IPS DF 6.9 (cell line): ENCODE measurements around the gene ARHGEF10L.

Experiments
- DNase-seq: peaks from one replicate; pipeline ENCODE4 v3.0.0-alpha.2; 2013; ENCODE audit warnings: low read depth, low spot score
- H3K27ac ChIP-seq: one replicate; pipeline ENCODE4 v1.5.1; 2013; ENCODE audit warnings: low read length, control low read depth
- H3K27me3 ChIP-seq: 2 replicates; pipeline ENCODE4 v1.6.1; 2013; ENCODE audit warnings: mild to moderate bottlenecking, low read length; ENCODE audit not compliant: control insufficient read depth, insufficient read depth
- H3K36me3 ChIP-seq: 2 replicates; pipeline ENCODE4 v1.6.1; 2013; ENCODE audit warnings: low read length; ENCODE audit not compliant: control insufficient read depth, insufficient read depth
- H3K4me1 ChIP-seq: 2 replicates; pipeline ENCODE4 v1.6.1; 2013; ENCODE audit warnings: low read length; ENCODE audit not compliant: control insufficient read depth, insufficient read depth
- H3K4me3 ChIP-seq: 2 replicates; pipeline ENCODE4 v1.5.1; 2013; ENCODE audit warnings: mild to moderate bottlenecking, low read length
- H3K9me3 ChIP-seq: 2 replicates; pipeline ENCODE4 v1.6.1; 2013; ENCODE audit warnings: low read length, inconsistent platforms; ENCODE audit not compliant: control insufficient read depth, insufficient read depth
- WGBS: extraction: QIAGEN DNeasy Blood & Tissue Kit; methylation state at CpG from one replicate; pipeline ENCODE4 v1.1.7; 2013; ENCODE audit warnings: mixed read lengths, missing lambda C conversion rate; ENCODE audit not compliant: insufficient read length, insufficient coverage; 5-methylcytosine and 5-hydroxymethylcytosine counted together

ARHGEF10L gene

GRCh38 chr1:17595602-17595925 lies 56.1 kb downstream of the ARHGEF10L start:
- WGBS, result no CpG with 5 or more reads among the region's 10 CpGs
- H3K36me3 ChIP-seq, result 0 out of 2 replicates have a peak, but pooled peaks cover 3% of the 10 kb centered on the region
- DNase-seq, result no peak
- no peak overlapping the region for H3K27ac ChIP-seq
- H3K4me3 ChIP-seq, result no peak overlapping the region
- no peaks in the 10 kb centered on the region for H3K27me3 ChIP-seq
- H3K9me3 ChIP-seq, result no peaks in the 10 kb centered on the region
- no peaks in the 10 kb centered on the region for H3K4me1 ChIP-seq

DNA sequence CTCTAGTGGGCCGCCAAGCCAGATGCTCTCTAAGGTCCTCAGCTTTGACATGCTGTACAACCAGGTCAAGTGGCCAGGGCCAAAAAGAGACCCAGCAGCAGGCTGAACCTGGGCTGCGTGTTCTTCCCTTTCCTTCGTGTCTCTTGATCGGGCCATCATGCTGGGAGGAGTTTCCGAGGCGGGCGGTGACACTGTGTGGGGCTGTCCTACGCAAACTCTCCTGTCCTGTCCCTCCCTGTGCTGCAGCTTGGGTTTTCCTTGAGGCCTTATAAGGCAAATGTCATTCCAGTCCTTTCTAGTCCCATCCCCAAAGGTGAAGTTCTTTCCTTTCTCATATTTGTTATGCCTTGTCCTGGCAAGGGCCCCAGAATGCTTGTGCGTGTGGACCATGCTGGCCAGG lies 56.7 kb downstream of the ARHGEF10L start:
- Histone ChIP-seq H3K36me3 (0 out of 2 replicates have a peak, but pooled peaks cover 3% of the 10 kb centered on the region), H3K9me3 (no peaks in the 10 kb centered on the region), H3K27ac (no peak overlapping the region), H3K27me3 (no peaks in the 10 kb centered on the region), H3K4me3 (no peak overlapping the region), H3K4me1 (no peaks in the 10 kb centered on the region)
- no peak for DNase-seq
- no CpG with 5 or more reads among the region's 9 CpGs for WGBS

DNA sequence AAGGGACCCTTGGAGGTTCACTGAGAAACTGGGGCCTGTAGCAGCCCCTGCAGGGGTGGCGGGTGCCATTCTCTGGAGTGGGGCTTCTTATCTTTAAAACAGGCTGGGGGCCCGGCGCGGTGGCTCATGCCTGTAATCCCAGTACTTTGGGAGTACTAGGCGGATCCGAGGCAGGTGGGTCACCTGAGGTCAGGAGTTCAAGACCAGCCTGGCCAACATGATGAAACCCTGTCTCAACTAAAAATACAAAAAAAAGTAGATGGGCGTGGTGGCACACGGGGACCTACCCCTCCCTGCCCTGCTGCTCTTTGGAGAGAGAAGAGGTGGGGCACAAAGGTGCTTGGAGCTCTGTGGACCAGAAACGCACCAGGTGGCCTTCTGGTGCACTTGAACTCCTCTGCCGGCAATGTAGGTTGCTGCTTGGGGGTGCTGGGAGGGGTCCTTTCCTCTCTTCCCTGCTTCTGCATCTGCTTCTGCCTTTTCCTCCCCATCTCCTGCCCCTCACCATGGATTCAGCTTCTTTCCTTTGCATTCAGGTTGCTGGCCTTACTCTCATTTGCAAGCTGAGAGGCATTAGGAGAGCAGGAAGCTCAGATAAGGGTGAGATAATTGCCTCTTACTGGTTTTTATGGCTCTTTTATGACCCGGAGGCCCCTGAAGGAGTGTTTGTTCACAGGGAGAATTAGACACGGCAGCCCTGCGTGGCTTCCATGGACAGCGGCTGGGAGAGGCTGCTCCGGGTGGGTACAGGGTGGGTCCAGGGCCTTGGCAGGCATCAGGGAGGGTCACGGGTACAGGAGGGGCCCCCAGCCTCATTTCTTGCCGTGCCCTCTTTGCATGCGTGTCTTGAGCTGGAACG lies 57.4 kb downstream of the ARHGEF10L start:
- H3K27me3 ChIP-seq, result no peaks in the 10 kb centered on the region
- no peak for DNase-seq
- WGBS, result no CpG with 5 or more reads among the region's 19 CpGs
- no peak overlapping the region for H3K4me3 ChIP-seq
- H3K36me3 ChIP-seq, result 0 out of 2 replicates have a peak, but pooled peaks cover 3% of the 10 kb centered on the region
- no peaks in the 10 kb centered on the region for H3K4me1 ChIP-seq
- H3K9me3 ChIP-seq, result no peaks in the 10 kb centered on the region
- H3K27ac ChIP-seq, result no peak overlapping the region

DNA sequence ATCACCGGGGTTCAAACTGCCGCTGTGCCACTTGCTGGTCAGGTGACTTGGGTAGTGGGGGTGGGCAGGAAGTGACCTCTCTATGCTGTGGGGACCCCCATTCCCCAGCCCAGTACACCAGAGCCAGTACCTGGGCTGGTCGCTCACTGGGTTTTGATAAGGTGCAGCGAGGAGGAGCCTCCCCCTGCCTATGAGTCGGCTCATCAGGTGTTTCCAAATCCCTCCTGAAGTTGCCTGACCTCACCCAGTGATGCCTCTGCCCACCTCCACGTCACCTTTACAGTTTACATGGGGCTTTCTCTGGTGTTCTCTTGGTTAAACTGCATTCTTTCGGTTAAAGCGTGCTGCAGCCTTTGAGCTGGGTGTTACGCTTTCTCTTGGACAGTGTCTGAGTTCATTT lies 58.2 kb downstream of the ARHGEF10L start:
- H3K9me3 ChIP-seq, result no peaks in the 10 kb centered on the region
- H3K4me3 ChIP-seq, result no peak overlapping the region
- H3K4me1 ChIP-seq, result 0 out of 2 replicates have a peak, but pooled peaks cover 1% of the 10 kb centered on the region
- H3K27me3 ChIP-seq, result no peaks in the 10 kb centered on the region
- no peak overlapping the region for H3K27ac ChIP-seq
- no peak for DNase-seq
- WGBS, result no CpG with 5 or more reads among the region's 9 CpGs
- 0 out of 2 replicates have a peak, but pooled peaks cover 3% of the 10 kb centered on the region for H3K36me3 ChIP-seq

DNA sequence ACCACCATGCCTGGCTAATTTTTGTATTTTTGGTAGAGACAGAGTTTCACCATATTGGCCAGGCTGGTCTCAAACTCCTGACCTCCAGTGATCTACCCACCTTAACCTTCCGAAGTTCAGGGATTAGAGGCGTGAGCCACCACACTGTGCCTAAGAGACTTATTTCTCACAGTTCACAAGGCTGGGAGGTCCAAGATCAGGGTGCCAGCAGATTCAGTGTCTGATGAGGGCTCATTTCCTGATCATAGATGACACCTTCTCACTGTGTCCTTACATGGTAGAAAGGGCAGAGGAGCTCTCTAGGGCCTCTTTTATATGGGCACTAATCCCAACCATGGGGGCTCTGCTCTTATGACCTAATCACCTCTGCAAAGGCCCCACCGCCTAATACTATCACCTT lies 58.8 kb downstream of the ARHGEF10L start:
- Histone ChIP-seq H3K27ac (no peak overlapping the region), H3K4me3 (no peak overlapping the region), H3K4me1 (0 out of 2 replicates have a peak, but pooled peaks cover 2% of the 10 kb centered on the region), H3K36me3 (0 out of 2 replicates have a peak, but pooled peaks cover under 1% of the 10 kb centered on the region), H3K9me3 (no peaks in the 10 kb centered on the region), H3K27me3 (no peaks in the 10 kb centered on the region)
- no CpG with 5 or more reads among the region's 3 CpGs for WGBS
- no peak for DNase-seq

- H3K27ac ChIP-seq, result no peak overlapping the region
- no peaks in the 10 kb centered on the region for H3K27me3 ChIP-seq
- no CpG with 5 or more reads among the region's 12 CpGs for WGBS
- H3K4me1 ChIP-seq, result 0 out of 2 replicates have a peak, but pooled peaks cover 2% of the 10 kb centered on the region
- H3K4me3 ChIP-seq, result no peak overlapping the region
- H3K36me3 ChIP-seq, result no peaks in the 10 kb centered on the region; the same call in 1 of the 2 replicates
- H3K9me3 ChIP-seq, result no peaks in the 10 kb centered on the region
- DNase-seq, result no peak
Observed at GRCh38 chr1:17599291-17599953, 59.9 kb downstream of the ARHGEF10L start.

DNA sequence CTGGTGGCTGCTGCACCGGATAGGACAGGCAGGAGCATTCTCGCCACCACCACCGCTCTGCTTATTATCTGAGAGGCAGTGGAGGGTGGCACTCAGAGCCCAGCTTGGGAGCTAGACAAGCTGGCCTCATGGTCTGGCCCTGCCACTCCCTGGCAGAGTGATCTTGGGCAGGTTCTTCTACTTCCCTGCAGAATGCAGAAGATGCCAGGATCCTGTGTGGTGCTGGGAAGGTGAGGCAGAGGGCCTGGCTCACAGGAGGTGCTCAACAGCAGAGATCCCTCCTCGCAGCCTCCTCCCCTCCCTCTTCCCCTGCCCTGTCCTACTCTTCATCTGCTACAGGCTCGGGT lies 60.4 kb downstream of the ARHGEF10L start:
- H3K27me3 ChIP-seq, result no peaks in the 10 kb centered on the region
- no peak overlapping the region for H3K27ac ChIP-seq
- no peak for DNase-seq
- no peaks in the 10 kb centered on the region for H3K9me3 ChIP-seq
- WGBS, result no CpG with 5 or more reads among the region's 5 CpGs
- H3K4me3 ChIP-seq, result no peak overlapping the region
- 0 out of 2 replicates have a peak, but pooled peaks cover 2% of the 10 kb centered on the region for H3K4me1 ChIP-seq
- no peaks in the 10 kb centered on the region; the same call in 1 of the 2 replicates for H3K36me3 ChIP-seq

DNA sequence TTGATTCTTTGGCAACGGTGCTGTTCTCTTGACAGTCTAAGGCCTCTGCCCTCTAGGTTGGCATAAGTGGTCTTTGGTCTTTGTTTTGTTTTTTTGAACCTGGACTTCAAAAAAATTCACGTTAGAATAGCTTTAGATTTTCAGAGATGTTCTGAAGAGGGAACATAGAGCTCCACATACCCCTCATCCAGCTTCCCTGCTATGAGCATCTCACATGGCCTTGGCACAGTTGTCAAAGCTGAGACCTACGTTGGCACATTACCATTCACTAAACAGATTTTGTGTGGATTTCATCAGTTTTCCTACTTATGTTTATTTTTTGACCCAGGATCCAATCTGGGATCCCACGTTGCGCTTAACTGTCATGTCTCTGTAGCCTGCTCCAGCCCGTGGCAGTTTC lies 60.8 kb downstream of the ARHGEF10L start:
- DNase-seq, result no peak
- WGBS, result no CpG with 5 or more reads among the region's 6 CpGs

GRCh38 chr1:17601643-17602382 lies 62.3 kb downstream of the ARHGEF10L start:
- no peak for DNase-seq
- WGBS, result no CpG with 5 or more reads among the region's 17 CpGs
- 0 out of 2 replicates have a peak, but pooled peaks cover 2% of the 10 kb centered on the region for H3K4me1 ChIP-seq
- H3K36me3 ChIP-seq, result peaks cover 3% of the 10 kb centered on the region; the same call in 1 of the 2 replicates
- no peak overlapping the region for H3K4me3 ChIP-seq
- no peaks in the 10 kb centered on the region for H3K9me3 ChIP-seq
- no peaks in the 10 kb centered on the region for H3K27me3 ChIP-seq
- no peak overlapping the region for H3K27ac ChIP-seq

More for the DNA sequence above, 60.8 kb downstream of the ARHGEF10L start:
- Histone ChIP-seq H3K4me3 (no peak overlapping the region), H3K36me3 (no peaks in the 10 kb centered on the region; the same call in 1 of the 2 replicates), H3K27me3 (no peaks in the 10 kb centered on the region), H3K27ac (no peak overlapping the region), H3K9me3 (no peaks in the 10 kb centered on the region), H3K4me1 (0 out of 2 replicates have a peak, but pooled peaks cover 2% of the 10 kb centered on the region)
